Measurements from ENCODE around the gene BACH2.
"Not testable (repeated sequence)": the region's sequence is repeated elsewhere in the genome, so short reads cannot be mapped to it uniquely, and the experiment has no call there.

The BACH2 gene

DNA sequence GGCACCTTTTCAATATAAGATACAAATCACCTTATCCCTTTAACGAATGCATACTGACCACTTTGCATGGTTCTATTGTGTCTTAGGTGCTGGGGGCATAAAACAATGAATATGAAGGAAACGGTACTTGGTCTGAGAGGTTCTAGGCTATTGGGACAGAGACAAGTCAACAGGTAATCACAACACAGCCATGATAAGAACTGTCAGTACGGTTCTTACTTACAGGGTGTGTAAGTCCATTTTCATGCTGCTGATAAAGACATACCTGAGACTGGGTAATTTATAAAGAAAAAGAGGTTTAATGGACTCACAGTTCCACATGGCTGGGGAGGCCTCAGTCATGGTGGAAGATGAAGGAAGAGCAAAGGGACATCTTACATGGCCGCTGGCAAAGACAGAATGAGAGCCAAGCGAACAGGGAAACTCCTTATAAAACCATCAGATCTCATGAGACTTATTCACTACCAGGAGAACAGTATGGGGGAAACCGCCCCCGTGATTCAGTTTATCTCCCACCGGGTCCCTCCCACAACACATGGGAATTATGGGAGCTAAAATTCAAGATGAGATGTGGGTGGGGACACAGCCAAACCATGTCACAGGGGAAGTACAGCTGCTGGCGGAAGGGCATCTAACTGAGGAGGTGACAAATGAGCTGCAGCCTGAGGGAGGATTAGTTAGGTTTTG lies 325.2 kb downstream of the BACH2 start:
- not testable (repeated sequence) for DNase-seq (ENCODE audit: low read depth, low spot score)

DNA sequence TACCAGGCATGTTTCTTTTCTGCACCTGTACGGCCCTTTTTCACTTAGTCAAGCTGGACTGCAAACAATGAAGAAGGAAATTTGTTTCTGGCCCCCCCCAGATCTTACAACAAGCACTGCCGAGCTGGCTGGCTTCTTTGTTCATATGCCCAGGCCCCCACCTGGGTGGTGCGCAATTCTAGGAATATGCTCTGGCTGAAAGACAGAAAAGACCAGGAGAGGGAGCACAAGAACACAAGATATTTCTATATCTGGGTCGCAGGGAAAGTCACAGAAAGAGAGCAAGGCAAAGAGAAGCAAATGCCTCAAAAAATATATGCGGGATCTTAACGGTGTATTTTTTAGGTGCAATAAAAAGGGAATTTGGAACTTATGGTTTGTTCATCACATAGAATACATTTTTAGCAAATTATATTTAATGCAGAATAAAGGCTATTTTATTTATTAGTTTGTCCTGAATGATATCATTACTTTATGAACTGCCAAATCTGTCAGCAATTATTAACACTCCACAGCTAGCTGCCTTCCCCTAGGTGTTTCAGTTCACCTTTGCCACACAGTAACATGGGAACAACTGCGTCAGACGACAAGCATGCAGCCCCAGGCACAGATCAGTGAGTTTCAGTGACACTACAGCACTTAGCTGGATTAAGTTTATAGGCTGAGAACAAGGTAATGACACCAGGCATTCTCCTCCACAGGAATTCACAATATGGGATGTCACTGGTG lies 325.9 kb downstream of the BACH2 start:
- DNase-seq (ENCODE audit: low read depth, low spot score): no peak

DNA sequence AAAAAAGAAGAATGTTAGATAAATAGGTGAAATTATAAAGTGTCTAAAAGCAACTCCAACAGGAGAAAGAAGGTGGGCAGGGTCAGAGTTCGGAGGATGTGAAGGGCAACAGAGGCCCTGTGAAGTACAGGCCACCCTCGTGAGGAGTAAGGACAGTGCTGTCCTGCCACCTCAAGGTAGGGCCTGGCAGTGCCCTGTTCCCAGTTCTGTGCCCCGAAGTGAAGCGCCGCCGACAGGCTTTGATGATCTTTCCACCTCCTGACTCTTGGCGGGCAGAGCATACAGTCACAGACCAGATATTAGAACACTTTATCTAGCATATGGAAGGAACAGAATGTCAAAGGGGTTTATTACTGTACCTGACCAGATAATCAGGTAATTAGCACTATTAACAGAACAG lies 326.6 kb downstream of the BACH2 start:
- no peak for DNase-seq (ENCODE audit: low read depth, low spot score)

DNA sequence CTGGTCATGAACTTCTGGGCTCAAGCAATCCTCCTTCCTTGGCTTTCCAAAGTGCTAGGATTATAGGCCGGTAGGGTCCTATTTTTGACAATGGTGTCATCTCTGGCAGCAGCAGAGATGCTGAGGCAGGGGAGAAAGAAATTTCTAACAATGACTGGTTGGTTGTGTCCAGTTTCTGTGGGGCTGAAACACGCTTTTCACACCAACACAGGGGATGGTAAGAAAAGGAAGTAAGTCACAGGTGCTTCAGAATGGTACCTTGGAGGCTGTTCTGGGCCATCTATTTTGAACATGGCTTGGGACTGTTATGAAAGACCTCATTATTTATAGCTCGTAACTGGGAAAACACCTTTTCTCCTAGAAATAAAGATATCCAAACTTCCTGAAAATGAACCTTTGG lies 329.7 kb downstream of the BACH2 start:
- no peak for DNase-seq (ENCODE audit: low read depth, low spot score)

DNA sequence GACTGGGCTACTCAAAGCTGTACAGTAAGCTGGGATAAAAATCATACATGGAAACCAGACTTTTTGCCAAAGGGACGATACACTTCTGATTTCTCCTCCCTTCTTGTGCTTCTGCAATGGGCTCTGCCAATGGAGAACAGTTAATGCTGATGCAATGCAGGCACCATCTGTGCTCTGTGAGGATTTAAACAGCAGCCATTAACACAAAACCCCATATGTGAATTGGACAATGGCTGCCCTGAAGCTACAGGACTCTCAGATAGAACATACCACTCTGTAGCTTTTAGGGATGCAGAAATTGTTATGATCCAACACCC lies 330.5 kb downstream of the BACH2 start:
- no peak for DNase-seq (ENCODE audit: low read depth, low spot score)

DNA sequence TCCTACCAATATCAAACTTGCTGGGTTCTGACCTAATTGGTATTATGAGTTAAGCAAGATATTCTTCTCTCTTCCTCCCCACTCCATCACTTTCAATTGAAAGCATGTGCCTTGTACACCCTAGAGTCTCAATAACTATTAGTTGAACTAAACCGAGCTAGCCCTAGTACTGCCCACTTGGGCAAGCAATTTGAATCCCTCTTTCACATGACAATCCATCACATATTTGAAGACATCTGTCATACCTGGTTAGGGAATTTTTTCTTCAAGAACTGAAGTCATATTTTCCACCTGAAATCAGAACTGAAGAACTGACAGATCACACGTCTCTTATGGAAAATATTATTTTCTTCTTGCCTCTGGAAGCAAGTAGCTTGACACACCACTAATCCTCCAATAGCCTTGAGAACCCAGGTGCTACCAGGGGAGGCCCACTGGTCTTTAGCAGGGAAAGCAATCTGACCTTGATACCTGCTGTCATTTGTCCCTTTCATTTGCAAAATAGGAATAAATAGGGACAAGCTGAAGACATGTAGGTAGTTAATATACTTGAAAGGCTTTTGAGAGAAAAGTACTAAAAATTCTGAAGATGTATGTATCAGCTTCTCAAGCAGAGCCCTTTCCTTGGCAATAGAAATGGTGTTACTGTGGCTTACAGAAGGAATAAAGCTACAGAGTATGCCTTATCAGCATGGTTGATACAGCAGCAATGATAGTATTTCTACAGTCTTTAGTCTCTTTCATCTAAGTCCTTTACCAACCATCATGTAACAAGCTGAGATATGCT lies 331.0 kb downstream of the BACH2 start:
- DNase-seq (ENCODE audit: low read depth, low spot score): no peak

DNA sequence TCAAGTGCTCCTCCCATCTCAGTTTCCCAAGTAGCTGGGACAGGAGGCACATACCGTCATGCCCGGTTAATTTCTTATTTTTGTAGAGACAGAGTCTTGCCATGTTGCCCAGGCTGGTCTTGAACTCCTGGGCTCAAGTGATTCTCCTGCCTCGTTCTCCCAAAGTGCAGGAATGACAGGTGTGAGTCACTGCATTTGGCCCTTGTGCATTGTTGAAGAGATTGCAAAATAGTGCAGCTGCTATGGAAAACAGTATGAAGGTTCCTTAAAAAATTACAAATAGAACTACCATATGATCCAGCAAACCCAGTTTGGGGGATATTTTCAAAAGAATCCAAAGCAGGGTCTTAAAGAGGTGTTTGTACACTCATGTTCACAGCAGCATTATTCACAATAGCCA lies 333.3 kb downstream of the BACH2 start:
- no peak for DNase-seq (ENCODE audit: low read depth, low spot score)

DNA sequence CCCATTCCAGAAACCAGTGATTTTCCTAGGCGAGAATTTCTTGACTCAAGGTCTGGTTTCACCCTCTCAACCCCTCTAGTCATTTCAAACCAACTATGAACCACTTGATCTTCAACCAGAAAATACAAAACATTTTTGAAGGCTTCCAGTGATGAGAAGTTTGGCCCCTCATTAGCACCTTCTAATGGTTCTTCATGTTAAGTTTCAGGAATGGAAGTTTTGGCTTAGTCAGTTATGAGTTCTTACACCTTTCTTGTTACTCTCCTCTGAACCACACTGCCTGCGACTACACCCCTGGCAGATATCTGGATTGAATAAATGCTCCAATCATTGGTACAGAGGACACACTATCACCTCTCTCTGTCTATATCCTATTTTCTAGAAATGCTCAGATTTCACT lies 335.2 kb downstream of the BACH2 start:
- no peak for DNase-seq (ENCODE audit: low read depth, low spot score)

DNA sequence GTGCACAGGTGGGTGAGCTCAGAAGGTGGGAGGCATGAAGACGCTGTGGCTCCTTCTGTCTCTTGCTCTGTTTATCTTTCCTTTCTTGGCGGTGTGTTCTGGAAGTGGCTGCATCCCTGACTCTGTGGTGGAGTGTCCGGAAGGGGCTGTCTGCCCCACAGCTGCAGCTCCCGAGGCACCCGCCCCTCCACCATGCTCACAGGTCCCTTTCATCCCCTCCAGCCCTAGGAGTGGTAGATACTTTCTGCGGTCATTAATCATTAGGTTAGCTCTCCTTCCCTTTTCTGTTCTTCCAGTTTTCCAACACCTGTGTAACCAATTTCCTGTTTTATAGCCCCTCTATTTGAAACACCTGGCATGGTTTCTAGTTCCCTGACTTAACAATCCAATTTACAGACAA lies 336.8 kb downstream of the BACH2 start:
- no peak for DNase-seq (ENCODE audit: low read depth, low spot score)

DNA sequence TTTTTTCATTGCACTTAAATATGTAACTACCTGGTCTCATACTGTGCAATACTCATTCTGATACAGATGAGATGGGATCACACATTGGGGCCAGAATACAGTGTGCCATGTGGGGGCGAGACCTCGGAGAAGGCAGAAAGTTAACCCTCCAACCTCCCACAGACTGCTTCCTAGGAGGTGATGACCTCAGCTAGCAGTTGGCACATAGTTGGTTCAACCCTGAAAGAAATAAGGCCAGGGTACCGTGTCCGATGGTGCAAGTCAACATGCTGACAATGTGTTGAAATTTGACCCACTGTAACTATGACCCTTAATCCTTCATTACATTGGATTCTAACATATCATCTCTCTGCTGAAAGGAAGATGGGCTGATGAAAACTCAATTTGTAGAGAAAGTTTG lies 340.5 kb downstream of the BACH2 start:
- no peak for DNase-seq (ENCODE audit: low read depth, low spot score)

DNA sequence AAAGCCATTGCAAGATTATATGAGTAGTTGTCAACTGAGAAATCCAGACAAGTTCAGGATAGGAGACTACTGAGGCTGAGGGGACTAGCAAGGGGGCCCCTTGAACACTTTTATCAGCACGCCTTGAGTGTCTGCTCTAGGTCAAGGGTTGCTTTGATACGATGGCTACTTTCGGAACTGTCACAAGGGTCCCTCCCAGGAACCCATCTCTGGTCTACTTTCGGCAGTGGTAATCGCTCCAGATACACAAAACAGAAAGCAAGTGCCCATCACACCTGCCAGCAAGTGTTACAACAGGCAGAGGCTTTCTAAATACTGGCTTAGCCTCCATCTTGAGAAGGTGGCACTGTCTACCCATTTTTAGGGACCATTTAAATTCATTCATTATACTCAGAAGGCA lies 341.3 kb downstream of the BACH2 start:
- DNase-seq (ENCODE audit: low read depth, low spot score): no peak

DNA sequence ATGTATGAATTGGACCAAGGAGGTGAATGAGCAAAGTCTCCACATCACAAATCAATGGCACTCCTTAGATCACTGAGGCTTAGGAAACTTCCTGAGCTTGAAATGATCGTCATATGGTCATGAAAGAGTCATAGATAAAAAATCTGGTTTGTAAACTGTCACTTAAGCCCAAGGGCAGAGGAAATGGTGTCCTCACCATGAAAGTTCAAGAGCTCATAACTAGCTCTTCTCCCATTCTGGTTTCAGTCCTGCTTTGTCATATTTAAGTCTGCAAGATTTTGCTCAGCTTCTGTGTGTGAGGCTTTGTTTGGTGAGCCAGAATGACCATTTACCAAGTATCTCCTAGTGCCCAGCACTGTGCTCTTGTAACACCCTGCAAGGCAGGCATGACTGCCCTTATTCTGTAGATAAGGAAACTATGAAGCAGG lies 341.9 kb downstream of the BACH2 start:
- DNase-seq (ENCODE audit: low read depth, low spot score): no peak

DNA sequence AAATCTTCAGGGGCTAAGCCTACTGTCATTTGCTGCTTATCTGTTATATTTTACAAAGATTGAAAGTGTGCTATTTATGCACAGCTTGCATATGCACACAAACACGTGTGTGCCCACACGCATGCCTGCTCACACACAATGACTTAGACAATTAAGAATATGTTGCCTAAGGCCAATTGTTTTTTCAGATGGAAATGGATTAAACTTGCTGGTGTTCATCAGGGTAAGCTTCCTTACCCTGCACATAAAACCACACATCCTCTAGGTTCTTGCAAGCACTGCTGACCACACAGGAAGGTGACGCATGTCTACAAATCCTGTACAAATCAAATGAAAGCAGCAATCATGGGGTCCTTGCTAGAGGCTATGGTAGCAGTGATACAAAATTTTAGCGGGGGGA lies 344.0 kb downstream of the BACH2 start:
- DNase-seq (ENCODE audit: low read depth, low spot score): no peak

DNA sequence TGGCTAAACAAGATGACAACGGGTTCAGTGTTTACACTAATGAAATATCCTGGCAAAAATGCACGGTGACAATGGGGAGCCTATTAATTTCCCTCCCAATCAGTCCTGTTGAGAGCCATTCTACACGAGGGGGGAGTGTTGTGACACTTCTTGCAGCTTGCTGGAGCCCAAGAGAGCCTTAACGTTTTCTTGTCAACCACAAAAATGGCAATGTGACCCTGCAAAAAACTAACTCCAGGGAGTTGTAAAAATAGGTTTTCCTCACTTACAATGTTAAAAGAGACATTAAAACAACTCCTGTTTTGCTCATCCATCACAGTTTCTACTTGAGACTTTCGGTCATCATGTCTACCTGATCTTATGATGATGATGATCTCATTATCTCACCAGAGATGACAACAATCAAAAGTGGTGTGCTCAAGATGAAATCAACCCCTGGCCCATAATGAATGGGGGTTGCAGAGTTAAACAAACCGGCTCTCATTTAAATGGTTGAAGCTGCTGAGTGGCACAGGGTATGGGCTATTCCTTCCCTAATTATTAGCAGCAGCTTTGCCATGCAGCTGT lies 344.5 kb downstream of the BACH2 start:
- no peak for DNase-seq (ENCODE audit: low read depth, low spot score)

DNA sequence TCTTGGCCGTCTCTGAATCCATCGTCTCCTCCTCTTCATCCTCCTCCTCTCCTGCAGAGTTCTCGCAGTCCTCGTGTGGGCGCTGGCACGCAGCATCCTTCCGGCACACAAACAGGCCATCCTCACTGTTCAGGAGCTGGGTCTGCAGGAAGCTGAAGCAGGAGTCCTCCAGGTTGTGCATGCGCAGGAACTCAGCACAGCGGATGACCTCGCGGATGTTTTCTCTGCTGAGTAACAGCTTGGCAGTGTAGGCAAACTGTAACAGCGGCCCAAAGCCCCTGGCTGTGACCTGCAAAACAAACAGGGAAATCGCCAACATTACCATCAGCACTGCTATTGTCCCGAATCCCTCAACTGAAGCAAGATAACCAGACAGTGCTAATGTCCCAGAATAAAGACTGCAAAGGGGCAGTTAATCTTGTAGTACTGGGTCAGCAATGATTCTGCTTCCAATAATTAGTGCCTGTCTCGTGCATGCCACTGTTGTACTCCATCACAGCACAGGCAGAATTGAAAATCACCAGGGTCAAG lies 345.0 kb downstream of the BACH2 start:
- DNase-seq (ENCODE audit: low read depth, low spot score): no peak

DNA sequence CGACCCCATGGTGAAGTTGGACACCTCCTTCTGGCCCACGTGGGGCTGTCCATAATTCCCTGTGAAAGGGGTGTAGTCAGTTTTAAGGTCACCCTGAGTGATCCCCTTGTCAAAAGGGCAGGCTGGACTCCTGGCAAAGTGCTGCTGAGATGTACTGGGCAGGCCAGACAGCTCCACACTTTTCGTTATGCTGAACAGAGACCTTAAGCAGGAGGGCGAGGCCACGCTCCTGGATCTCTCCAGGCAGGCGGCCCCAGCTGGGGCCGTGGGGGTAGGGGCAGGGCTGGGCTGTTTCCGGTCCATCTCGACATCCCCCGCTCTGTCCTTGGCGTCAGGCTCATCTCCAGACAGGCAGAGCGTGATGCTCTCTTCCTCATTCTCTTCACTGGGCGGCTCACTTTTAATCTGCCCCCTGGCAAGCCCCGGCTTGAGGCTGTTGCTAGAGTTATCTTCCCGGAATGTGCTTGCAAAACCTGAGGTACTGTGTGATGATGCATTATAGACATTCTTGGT lies 345.7 kb downstream of the BACH2 start:
- DNase-seq (ENCODE audit: low read depth, low spot score): no peak

DNA sequence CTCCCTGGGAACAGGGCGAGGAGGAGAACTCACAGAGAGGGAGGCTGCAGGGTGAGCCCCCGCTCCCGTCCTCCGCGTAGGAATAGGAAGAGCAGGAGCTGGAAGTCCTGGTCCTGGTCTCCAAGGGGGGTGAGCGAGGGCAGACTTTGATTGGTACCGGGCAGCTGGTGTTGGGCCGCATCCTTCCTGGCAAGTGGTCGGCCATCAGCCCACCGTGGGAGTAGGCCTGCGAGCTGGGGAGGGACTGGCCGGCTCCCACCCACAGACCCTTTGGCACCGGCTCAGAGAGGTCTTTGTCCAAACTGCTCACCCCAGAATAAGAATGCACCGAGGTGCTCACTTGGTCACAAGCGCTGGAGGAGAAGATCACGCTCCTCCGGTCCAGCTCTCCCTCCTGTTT lies 346.2 kb downstream of the BACH2 start:
- DNase-seq (ENCODE audit: low read depth, low spot score): no peak

DNA sequence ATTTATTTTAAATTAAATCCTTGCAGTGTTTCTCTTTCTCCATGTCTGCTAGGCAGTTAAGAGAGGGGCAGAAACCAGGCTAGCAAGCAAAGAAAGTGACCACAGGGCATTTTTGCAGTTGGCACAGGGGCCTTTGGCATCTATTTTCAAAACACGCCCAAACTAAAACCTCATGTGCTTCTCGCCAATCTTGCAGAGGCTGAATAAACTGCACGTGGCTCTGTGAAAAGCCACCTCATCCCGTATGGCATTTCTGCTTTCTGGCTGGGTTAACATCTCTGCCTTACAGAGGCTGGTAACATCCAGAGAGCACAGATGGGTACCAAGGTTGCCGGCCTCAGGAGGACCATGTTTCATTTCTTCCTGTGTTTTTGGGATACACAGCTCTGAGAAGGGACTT lies 347.8 kb downstream of the BACH2 start:
- no peak for DNase-seq (ENCODE audit: low read depth, low spot score)

DNA sequence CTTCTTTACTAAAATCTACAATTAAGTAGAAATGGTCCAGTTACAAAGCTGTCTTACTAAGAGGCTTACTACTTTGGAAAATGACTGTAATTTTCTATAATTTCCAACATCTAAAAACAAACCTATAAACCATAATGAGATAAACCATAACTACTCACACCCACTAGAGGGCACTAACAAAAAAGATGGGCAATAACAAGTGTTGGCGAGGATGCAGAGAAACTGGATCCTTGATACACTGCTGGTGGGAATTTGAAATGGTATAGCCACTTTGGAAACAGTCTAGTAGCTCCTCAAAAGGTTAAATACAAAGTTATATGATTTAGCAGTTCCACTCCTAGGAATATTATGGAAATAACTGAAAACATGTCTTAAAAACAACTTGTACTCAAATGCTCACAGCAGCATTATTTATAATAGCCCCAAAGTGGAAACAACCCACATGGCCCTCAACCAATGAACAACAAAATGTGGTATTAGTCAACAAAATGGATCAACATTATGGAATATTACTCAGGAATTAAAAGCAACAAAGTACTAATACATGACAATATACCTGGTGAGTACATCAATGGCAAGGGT lies 351.7 kb downstream of the BACH2 start:
- DNase-seq (ENCODE audit: low read depth, low spot score): no peak

DNA sequence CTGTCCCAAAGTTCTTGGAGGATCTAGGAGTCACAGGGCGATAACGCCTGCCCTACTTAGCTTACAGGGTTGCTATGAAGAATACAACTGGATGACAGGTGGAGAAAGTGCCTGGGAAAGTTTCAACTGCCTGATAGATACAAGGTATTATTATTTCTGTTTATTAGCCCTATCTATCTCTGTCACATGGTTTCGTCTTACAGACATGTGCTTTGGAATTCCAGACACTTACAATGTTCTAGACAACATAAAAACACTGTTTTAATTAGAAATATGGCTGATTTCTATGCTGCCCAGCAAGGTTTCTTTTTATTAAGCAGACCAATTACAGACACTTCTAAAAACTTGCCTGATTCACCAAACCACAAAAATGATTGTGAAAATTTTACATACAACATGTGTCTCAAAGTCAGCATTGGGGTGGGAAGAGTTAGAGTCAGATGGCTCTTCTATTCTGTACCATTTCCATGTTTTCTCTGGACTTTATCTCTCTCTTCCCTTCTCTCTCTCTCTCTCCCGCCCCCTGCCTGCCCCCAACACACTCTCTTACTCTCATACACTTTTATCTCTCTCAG lies 352.4 kb downstream of the BACH2 start:
- no peak for DNase-seq (ENCODE audit: low read depth, low spot score)

DNA sequence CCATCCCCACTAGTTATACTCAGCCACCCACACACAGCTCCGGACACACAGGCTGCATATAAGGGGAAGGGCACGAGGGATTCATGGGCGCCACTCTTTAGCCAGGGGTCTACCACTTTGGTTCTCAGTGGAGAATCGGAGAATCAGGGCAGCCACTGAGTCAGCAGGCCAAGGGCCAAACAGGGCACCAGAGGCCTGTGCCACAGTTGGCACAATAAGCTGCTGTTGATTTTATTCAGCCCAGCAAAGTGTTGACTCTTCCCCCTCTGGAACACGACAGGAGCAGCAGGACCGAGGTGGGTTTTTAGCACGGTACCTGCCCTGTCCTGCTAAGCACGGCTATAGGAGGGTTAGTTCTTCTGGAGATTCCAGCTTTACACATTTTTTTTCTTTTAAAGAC lies 354.0 kb downstream of the BACH2 start:
- no peak for DNase-seq (ENCODE audit: low read depth, low spot score)
